Measurements from ENCODE around the gene SLC25A44. TPM values are rescaled to one million over a fixed set of nuclear protein-coding genes. Genes with fewer than 3 reads are reported as not detected.

Gene SLC25A44
- total RNA-seq, 1 donor from 2014 or later, result 18.2 TPM

DNA sequence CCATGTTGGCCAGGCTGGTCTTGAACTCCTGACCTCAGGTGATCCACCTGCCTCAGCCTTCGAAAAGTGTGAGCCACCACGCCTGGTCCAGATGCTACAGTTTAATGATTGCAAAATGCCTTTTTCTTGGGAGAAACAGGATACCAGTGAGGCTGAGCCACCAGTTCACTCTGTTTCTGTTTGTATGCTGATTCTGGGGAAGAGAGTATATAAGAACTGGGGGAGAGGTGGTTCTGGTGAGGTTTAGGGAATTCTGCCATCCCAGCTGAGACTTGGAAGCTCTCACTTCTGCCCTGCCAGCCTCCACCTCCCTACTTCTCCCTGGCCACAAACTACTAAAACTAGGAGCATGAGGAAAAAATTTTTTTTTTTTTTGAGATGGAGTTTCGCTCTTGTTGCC lies 10.8 kb downstream of the SLC25A44 start:
- H3K36me3 ChIP-seq (ENCODE audit: control insufficient read depth, insufficient read depth, low read length), result no peaks in the 10 kb centered on the region
- H3K27me3 ChIP-seq (ENCODE audit: control insufficient read depth, insufficient read depth, low read length), result no peaks in the 10 kb centered on the region
- TF ChIP-seq, protein P1, sequence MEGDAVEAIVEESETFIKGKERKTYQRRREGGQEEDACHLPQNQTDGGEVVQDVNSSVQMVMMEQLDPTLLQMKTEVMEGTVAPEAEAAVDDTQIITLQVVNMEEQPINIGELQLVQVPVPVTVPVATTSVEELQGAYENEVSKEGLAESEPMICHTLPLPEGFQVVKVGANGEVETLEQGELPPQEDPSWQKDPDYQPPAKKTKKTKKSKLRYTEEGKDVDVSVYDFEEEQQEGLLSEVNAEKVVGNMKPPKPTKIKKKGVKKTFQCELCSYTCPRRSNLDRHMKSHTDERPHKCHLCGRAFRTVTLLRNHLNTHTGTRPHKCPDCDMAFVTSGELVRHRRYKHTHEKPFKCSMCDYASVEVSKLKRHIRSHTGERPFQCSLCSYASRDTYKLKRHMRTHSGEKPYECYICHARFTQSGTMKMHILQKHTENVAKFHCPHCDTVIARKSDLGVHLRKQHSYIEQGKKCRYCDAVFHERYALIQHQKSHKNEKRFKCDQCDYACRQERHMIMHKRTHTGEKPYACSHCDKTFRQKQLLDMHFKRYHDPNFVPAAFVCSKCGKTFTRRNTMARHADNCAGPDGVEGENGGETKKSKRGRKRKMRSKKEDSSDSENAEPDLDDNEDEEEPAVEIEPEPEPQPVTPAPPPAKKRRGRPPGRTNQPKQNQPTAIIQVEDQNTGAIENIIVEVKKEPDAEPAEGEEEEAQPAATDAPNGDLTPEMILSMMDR (IDR thresholded peaks at IDR 0.05; ENCODE audit: insufficient read depth, low read length, poor library complexity, severe bottlenecking), result no peak
- DNase-seq (ENCODE audit: low read depth), result no peak
- no peak overlapping the region for H3K4me3 ChIP-seq (ENCODE audit: low read depth, low read length)

DNA sequence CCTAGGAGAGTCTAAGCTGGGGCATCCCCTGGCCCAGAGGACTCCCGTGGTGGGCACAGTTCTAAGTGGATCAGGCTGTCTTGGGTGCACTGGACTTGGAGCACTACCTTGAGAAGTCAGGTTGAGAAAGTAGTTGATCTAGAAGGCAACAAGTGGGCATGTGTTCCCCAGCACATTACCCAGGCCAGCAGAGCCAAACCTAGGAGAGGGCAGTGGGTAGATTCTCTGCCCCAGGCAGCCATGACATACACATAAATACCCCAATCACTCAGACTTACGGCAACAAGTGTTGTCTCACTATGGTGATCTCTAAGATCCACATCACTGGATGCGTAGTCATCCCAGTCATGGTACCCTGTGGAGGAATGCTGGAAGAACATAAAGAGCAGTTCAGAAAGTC lies 17.3 kb downstream of the SLC25A44 start:
- no peak for DNase-seq (ENCODE audit: low read depth)
- TF ChIP-seq, protein P1 (IDR thresholded peaks at IDR 0.05; ENCODE audit: insufficient read depth, low read length, poor library complexity, severe bottlenecking), result no peak
- H3K36me3 ChIP-seq (ENCODE audit: control insufficient read depth, insufficient read depth, low read length), result no peaks in the 10 kb centered on the region
- no peaks in the 10 kb centered on the region for H3K27me3 ChIP-seq (ENCODE audit: control insufficient read depth, insufficient read depth, low read length)
- H3K4me3 ChIP-seq (ENCODE audit: low read depth, low read length), result no peak overlapping the region

DNA sequence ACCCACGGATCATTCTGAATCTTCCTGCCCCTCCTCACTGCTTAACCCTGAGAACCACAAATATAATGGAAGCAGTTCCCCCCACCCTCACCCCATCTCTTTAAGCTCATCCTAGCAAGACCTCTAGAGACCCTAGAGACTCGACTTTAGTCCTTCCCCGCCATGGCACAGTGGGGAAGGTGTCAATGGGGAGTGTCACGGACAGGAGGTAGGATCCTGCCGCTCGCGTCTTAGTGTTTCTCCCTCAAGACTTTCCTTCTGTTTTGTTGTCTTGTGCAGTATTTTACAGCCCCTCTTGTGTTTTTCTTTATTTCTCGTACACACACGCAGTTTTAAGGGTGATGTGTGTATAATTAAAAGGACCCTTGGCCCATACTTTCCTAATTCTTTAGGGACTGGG lies 18.2 kb downstream of the SLC25A44 start:
- no peaks in the 10 kb centered on the region for H3K36me3 ChIP-seq (ENCODE audit: control insufficient read depth, insufficient read depth, low read length)

DNA sequence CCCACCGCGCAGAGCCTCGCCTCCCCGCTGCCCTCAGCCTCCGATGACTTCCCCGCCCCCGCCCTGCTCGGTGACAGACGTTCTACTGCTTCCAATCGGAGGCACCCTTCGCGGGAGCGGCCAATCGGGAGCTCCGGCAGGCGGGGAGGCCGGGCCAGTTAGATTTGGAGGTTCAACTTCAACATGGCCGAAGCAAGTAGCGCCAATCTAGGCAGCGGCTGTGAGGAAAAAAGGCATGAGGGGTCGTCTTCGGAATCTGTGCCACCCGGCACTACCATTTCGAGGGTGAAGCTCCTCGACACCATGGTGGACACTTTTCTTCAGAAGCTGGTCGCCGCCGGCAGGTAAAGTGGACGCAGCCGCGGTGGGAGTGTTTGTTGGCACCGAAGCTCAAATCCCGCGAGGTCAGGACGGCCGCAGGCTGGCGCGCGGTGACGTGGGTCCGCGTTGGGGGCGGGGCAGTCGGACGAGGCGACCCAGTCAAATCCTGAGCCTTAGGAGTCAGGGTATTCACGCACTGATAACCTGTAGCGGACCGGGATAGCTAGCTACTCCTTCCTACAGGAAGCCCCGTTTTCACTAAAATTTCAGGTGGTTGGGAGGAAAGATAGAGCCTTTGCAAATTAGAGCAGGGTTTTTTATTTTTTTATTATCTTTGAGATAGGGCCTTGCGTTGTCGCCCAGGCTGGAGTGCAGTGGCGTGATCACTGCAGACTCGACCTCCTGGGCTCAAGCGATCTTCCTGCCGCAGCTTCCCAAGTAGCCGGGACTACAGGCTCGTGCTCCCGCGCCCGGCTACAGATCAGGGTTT lies 19.1 kb downstream of the SLC25A44 start, which contains the start of gene PMF1:
PMF1 (plus strand) TSS at position 175 of the 811 bp plus-strand sequence; CDS start at position 184, 9 bp downstream.
- H3K36me3 ChIP-seq (ENCODE audit: control insufficient read depth, insufficient read depth, low read length), result no peaks in the 10 kb centered on the region
- TF ChIP-seq, protein P1 (IDR thresholded peaks at IDR 0.05; ENCODE audit: insufficient read depth, low read length, poor library complexity, severe bottlenecking), result no peak

More for the DNA sequence above, 18.2 kb downstream of the SLC25A44 start:
- H3K27me3 ChIP-seq (ENCODE audit: control insufficient read depth, insufficient read depth, low read length), result no peaks in the 10 kb centered on the region
- no peak for DNase-seq (ENCODE audit: low read depth)
- TF ChIP-seq, protein P1 (IDR thresholded peaks at IDR 0.05; ENCODE audit: insufficient read depth, low read length, poor library complexity, severe bottlenecking), result no peak
- H3K4me3 ChIP-seq (ENCODE audit: low read depth, low read length), result no peak overlapping the region

DNA sequence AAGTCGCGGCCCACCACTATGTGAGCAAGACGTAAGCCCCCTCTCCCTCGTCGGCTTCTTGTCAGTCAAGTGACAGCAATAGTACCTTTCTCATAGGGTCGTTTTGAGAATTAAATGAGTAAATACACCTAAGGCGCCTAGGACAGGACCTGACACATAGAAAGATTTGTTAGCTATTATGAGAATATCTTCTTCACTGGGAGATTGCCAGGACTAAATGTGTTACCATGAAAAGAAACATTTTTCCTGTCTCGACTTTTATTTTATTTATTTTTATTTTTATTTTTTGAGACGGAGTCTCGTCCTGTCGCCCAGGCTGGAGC lies 19.7 kb downstream of the SLC25A44 start:
- H3K36me3 ChIP-seq (ENCODE audit: control insufficient read depth, insufficient read depth, low read length), result no peaks in the 10 kb centered on the region
- no peaks in the 10 kb centered on the region for H3K27me3 ChIP-seq (ENCODE audit: control insufficient read depth, insufficient read depth, low read length)
- H3K4me3 ChIP-seq (ENCODE audit: low read depth, low read length), result peak overlapping the region; percentile 63
- TF ChIP-seq, protein P1 (IDR thresholded peaks at IDR 0.05; ENCODE audit: insufficient read depth, low read length, poor library complexity, severe bottlenecking), result no peak
- DNase-seq (ENCODE audit: low read depth), result no peak

More for the DNA sequence above, 19.1 kb downstream of the SLC25A44 start, which contains the start of gene PMF1:
- DNase-seq (ENCODE audit: low read depth), result peak; percentile 85
- Histone ChIP-seq H3K27me3 (ENCODE audit: control insufficient read depth, insufficient read depth, low read length) (no peaks in the 10 kb centered on the region), H3K4me3 (ENCODE audit: low read depth, low read length) (peak within 1 kb of the TSS; percentile 63)
